Prostate gland (tissue), 2 donors: ENCODE measurements around the gene ZNF440.

Experiments used
- POLR2A ChIP-seq: fragments of 450-650 bp; IDR thresholded peaks from one replicate; pipeline ENCODE4 v1.6.1; 2016; ENCODE audit warnings: antibody characterized with exemption, mild to moderate bottlenecking
- POLR2AphosphoS5 ChIP-seq: sonication (generic); formaldehyde crosslinking; IDR thresholded peaks from one replicate; pipeline ENCODE4 v1.6.1; 2017; ENCODE audit warnings: antibody characterized with exemption
- TF ChIP-seq, protein P1 (sequence below), 4 experiments: fragments of 200-600 bp in 2 of 4; fragments of 450-650 bp in 2 of 4; sonication (generic) in 2 of 4; IDR thresholded peaks; 1 replicate in 3 of 4; 2 replicates in 1 of 4; pipeline ENCODE4 v1.5.1; 2016 to 2019; ENCODE audit warnings: antibody characterized with exemption in 4 of 4, mild to moderate bottlenecking in 2 of 4, moderate library complexity in 2 of 4

DNA sequence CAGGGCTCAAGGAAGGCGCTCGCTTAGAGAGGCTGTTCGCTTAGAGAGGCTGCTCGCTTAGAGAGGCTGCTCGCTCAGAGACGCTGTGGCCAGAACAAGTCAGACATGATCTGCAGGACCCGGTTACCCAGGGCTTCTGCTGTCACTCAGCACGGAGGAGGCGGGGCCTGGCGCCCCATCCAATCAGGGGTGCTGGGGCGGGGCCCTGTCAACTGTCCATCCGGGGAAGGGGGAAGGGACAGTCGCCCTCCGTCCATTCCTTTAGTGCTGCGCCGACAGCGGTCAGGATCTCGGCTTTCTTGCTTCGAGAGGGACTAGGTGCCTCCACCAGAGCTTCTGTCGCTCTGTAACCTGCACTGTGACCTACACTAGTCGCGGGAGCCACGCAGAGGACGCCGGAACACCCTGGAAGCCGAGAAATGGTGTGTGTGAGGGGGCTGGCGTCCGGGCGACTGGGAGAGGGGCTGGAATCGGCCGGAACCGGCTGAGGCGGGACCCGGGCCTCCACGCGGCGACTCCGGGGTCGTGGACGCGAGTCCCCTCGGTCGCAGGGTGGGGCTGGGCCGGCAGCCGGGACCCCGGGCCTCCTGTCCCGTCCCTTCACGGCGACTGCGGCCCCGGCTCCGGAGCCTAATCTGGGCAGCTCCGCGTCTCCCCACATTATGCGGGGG, at the start of gene ZNF440:
- peak; percentile 99 for TF ChIP-seq POLR2A
- TF ChIP-seq, protein P1, sequence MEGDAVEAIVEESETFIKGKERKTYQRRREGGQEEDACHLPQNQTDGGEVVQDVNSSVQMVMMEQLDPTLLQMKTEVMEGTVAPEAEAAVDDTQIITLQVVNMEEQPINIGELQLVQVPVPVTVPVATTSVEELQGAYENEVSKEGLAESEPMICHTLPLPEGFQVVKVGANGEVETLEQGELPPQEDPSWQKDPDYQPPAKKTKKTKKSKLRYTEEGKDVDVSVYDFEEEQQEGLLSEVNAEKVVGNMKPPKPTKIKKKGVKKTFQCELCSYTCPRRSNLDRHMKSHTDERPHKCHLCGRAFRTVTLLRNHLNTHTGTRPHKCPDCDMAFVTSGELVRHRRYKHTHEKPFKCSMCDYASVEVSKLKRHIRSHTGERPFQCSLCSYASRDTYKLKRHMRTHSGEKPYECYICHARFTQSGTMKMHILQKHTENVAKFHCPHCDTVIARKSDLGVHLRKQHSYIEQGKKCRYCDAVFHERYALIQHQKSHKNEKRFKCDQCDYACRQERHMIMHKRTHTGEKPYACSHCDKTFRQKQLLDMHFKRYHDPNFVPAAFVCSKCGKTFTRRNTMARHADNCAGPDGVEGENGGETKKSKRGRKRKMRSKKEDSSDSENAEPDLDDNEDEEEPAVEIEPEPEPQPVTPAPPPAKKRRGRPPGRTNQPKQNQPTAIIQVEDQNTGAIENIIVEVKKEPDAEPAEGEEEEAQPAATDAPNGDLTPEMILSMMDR (IDR thresholded peaks at IDR 0.05), result peak in 1 of 4 experiments; percentile 20
- peak; percentile 99 for TF ChIP-seq POLR2AphosphoS5
